GM19099 (cell line): Measurements from ENCODE around the gene NCR2.

Source experiments
- POLR2A ChIP-seq: IDR thresholded peaks from 3 replicates; pipeline ENCODE4 v1.6.1; 2011; ENCODE audit warnings: low read depth; ENCODE audit not compliant: insufficient read length; ENCODE audit errors: extremely low read depth

The NCR2 gene

GRCh38 chr6:41342241-41342640, 6.8 kb downstream of the NCR2 start:
- TF ChIP-seq POLR2A: no peak

- no peak for TF ChIP-seq POLR2A
Observed at GRCh38 chr6:41343641-41344187, 8.3 kb downstream of the NCR2 start.

GRCh38 chr6:41344876-41345275, 9.5 kb downstream of the NCR2 start:
- no peak for TF ChIP-seq POLR2A

- no peak for TF ChIP-seq POLR2A
Observed at GRCh38 chr6:41345901-41346300, 10.5 kb downstream of the NCR2 start.

- no peak for TF ChIP-seq POLR2A
Observed at GRCh38 chr6:41346441-41346840, 11.0 kb downstream of the NCR2 start.

GRCh38 chr6:41347378-41348050, 12.1 kb downstream of the NCR2 start:
- TF ChIP-seq POLR2A: no peak

- no peak for TF ChIP-seq POLR2A
Observed at GRCh38 chr6:41348934-41349333, 13.5 kb downstream of the NCR2 start.

GRCh38 chr6:41352396-41352795, 17.0 kb downstream of the NCR2 start:
- TF ChIP-seq POLR2A: no peak

- no peak for TF ChIP-seq POLR2A
Observed at GRCh38 chr6:41352907-41353306, 17.5 kb downstream of the NCR2 start.

- TF ChIP-seq POLR2A: no peak
Observed at GRCh38 chr6:41353333-41353732, 17.9 kb downstream of the NCR2 start.

GRCh38 chr6:41355952-41356351, 20.5 kb downstream of the NCR2 start:
- no peak for TF ChIP-seq POLR2A

- no peak for TF ChIP-seq POLR2A
Observed at GRCh38 chr6:41356825-41357224, 21.4 kb downstream of the NCR2 start.

- no peak for TF ChIP-seq POLR2A
Observed at GRCh38 chr6:41358503-41358902, 23.1 kb downstream of the NCR2 start.

GRCh38 chr6:41359617-41360313, 24.4 kb downstream of the NCR2 start:
- TF ChIP-seq POLR2A: no peak

- no peak for TF ChIP-seq POLR2A
Observed at GRCh38 chr6:41360314-41360685, 24.9 kb downstream of the NCR2 start.

GRCh38 chr6:41366150-41366549, 30.7 kb downstream of the NCR2 start:
- TF ChIP-seq POLR2A: no peak
